GM06990 (cell line): ENCODE measurements around the gene SIDT1.

ENCODE experiments used
- DNase-seq: peaks from one replicate; pipeline ENCODE4 v3.0.0-alpha.2; 2011; ENCODE audit not compliant: insufficient read length; ENCODE audit errors: extremely low read depth
- H3K27me3 ChIP-seq: replicated peaks from 2 replicates; pipeline ENCODE4 v1.6.0; 2011; ENCODE audit warnings: low read length; ENCODE audit not compliant: control insufficient read depth, insufficient read depth
- H3K36me3 ChIP-seq: 2 replicates; pipeline ENCODE4 v1.5.1; 2011; ENCODE audit warnings: low read length; ENCODE audit not compliant: control insufficient read depth, insufficient read depth
- H3K4me3 ChIP-seq: replicated peaks from 2 replicates; pipeline ENCODE4 v1.5.1; 2011; ENCODE audit warnings: low read depth, mild to moderate bottlenecking, control low read depth, low read length
- CTCF ChIP-seq: IDR thresholded peaks from 2 replicates; pipeline ENCODE4 v1.5.1; 2011; ENCODE audit warnings: low read length, control low read depth, mild to moderate bottlenecking, inconsistent platforms; ENCODE audit not compliant: insufficient read depth, poor library complexity, severe bottlenecking

Gene SIDT1

GRCh38 chr3:113626503-113627371, 94.4 kb downstream of the SIDT1 start:
- TF ChIP-seq CTCF: peak; percentile 72
- Histone ChIP-seq H3K4me3 (no peak overlapping the region), H3K27me3 (no peaks in the 10 kb centered on the region), H3K36me3 (peaks cover 22% of the 10 kb centered on the region)
- DNase-seq: no peak

GRCh38 chr3:113628316-113628715, 96.0 kb downstream of the SIDT1 start:
- Histone ChIP-seq H3K4me3 (no peak overlapping the region), H3K27me3 (no peaks in the 10 kb centered on the region)
- TF ChIP-seq CTCF: no peak

GRCh38 chr3:113628788-113629187, 96.4 kb downstream of the SIDT1 start:
- TF ChIP-seq CTCF: no peak
- no peak overlapping the region for H3K4me3 ChIP-seq
- peaks cover 18% of the 10 kb centered on the region for H3K36me3 ChIP-seq
- no peaks in the 10 kb centered on the region for H3K27me3 ChIP-seq
- DNase-seq: no peak

More at GRCh38 chr3:113628316-113628715, 96.0 kb downstream of the SIDT1 start:
- peaks cover 20% of the 10 kb centered on the region for H3K36me3 ChIP-seq
- DNase-seq: no peak

GRCh38 chr3:113629584-113630421, 97.4 kb downstream of the SIDT1 start:
- no peak for DNase-seq
- H3K36me3 ChIP-seq: peaks cover 18% of the 10 kb centered on the region
- H3K4me3 ChIP-seq: no peak overlapping the region
- TF ChIP-seq CTCF: no peak
- no peaks in the 10 kb centered on the region for H3K27me3 ChIP-seq

GRCh38 chr3:113630956-113631542, 98.7 kb downstream of the SIDT1 start:
- TF ChIP-seq CTCF: no peak
- DNase-seq: no peak
- Histone ChIP-seq H3K27me3 (no peaks in the 10 kb centered on the region), H3K4me3 (no peak overlapping the region), H3K36me3 (peaks cover 14% of the 10 kb centered on the region)
